RWPE2 (cell line): Measurements from ENCODE around the gene CDC42EP2.

ENCODE experiments used
- ATAC-seq: fragments of 200-7000 bp; cut with Tn5 transposase; 3 replicates; pipeline ENCODE4 v1.9.1; 2021; ENCODE audit warnings: low read depth
- DNase-seq: peaks from one replicate; pipeline ENCODE4 v3.0.0-alpha.2; 2020; ENCODE audit warnings: low spot score
- H3K27ac ChIP-seq: fragments of 450-650 bp; 2 replicates; pipeline ENCODE4 v1.5.1; 2017; ENCODE audit warnings: mild to moderate bottlenecking; ENCODE audit not compliant: poor library complexity, severe bottlenecking
- H3K27me3 ChIP-seq: fragments of 250-450 bp; sonication (Bioruptor Pico); 2 replicates; pipeline ENCODE4 v1.5.1; 2021; ENCODE audit warnings: mild to moderate bottlenecking, moderate library complexity; ENCODE audit not compliant: insufficient read depth, poor library complexity, severe bottlenecking
- H3K36me3 ChIP-seq: fragments of 250-450 bp; sonication (Bioruptor Pico); 2 replicates; pipeline ENCODE4 v1.5.1; 2020; ENCODE audit warnings: low read depth, mild to moderate bottlenecking, moderate library complexity
- H3K4me1 ChIP-seq: fragments of 250-450 bp; sonication (Bioruptor Pico); 2 replicates; pipeline ENCODE4 v1.5.1; 2021; ENCODE audit warnings: mild to moderate bottlenecking, moderate library complexity; ENCODE audit not compliant: insufficient read depth, poor library complexity, severe bottlenecking
- H3K4me3 ChIP-seq: fragments of 250-450 bp; sonication (Bioruptor Pico); 2 replicates; pipeline ENCODE4 v1.5.1; 2021; ENCODE audit warnings: mild to moderate bottlenecking, moderate library complexity; ENCODE audit not compliant: severe bottlenecking
- H3K9me3 ChIP-seq: fragments of 250-450 bp; sonication (Bioruptor Pico); 2 replicates; pipeline ENCODE4 v1.5.1; 2021; ENCODE audit warnings: mild to moderate bottlenecking, moderate library complexity; ENCODE audit not compliant: severe bottlenecking
- CTCF ChIP-seq: fragments of 450-650 bp; IDR thresholded peaks from one replicate; pipeline ENCODE4 v1.5.1; 2017; ENCODE audit warnings: mild to moderate bottlenecking, moderate library complexity; ENCODE audit not compliant: poor library complexity, severe bottlenecking

Gene CDC42EP2

GRCh38 chr11:65366340-65366773, 51.7 kb downstream of the CDC42EP2 start:
- no peaks in the 10 kb centered on the region for H3K27me3 ChIP-seq
- no peaks in the 10 kb centered on the region for H3K4me1 ChIP-seq
- no peak overlapping the region for H3K27ac ChIP-seq
- no peaks in the 10 kb centered on the region for H3K36me3 ChIP-seq
- no peaks in the 10 kb centered on the region for H3K9me3 ChIP-seq
- ATAC-seq, result peak; percentile 74
- no peak overlapping the region for H3K4me3 ChIP-seq
- no peak for DNase-seq
- TF ChIP-seq CTCF, result peak; percentile 94

GRCh38 chr11:65370659-65371049, 56.0 kb downstream of the CDC42EP2 start:
- ATAC-seq, result no peak
- no peak overlapping the region for H3K4me3 ChIP-seq
- H3K4me1 ChIP-seq, result no peaks in the 10 kb centered on the region
- no peak for DNase-seq
- no peaks in the 10 kb centered on the region for H3K36me3 ChIP-seq
- no peak for TF ChIP-seq CTCF
- no peak overlapping the region for H3K27ac ChIP-seq
- no peaks in the 10 kb centered on the region for H3K9me3 ChIP-seq
- H3K27me3 ChIP-seq, result no peaks in the 10 kb centered on the region
